NCI-H526 (cell line): ENCODE results near the gene OR4D10.

Experiments
- DNase-seq, 2 experiments: peaks; one replicate each; lab custom pipeline; 2025; lab: John Stamatoyannopoulos, UW

The OR4D10 gene

GRCh38 chr11:59528711-59529110, 55.6 kb downstream of the OR4D10 start:
- no peak for DNase-seq
